Activated CD8-positive, alpha-beta memory T cell treated with anti-CD3 and anti-CD28 coated beads, Interleukin-2, amount 50 U/mL, for 24 hours (primary cell): ENCODE data around the gene LAD1.

Source experiments
- DNase-seq: peaks from one replicate; pipeline ENCODE4 v3.0.0-alpha.2; 2020; ENCODE audit errors: extremely low read depth

Gene LAD1

DNA sequence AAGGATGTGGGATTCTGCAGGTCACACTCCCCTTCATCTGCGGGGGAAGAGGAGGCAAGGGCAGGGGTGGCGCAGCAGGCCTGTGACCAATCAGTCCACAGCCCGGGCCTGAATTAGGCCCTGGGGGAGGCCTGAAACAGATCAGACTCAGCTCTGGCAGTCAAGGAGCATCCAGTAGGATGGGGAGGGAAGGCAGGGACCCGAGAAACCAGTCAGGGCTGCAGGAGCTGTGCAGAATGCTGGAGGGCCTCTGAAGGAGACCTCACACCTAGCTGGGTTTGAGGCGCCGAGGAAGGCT is 34.4 kb downstream of the LAD1 start:
- DNase-seq: no peak

GRCh38 chr1:201363467-201363866 is 35.7 kb downstream of the LAD1 start:
- DNase-seq: no peak

- DNase-seq: no peak
These were observed 36.2 kb downstream of the LAD1 start for GRCh38 chr1:201362906-201363305.

GRCh38 chr1:201361652-201362504 is 37.2 kb downstream of the LAD1 start:
- no peak for DNase-seq

DNA sequence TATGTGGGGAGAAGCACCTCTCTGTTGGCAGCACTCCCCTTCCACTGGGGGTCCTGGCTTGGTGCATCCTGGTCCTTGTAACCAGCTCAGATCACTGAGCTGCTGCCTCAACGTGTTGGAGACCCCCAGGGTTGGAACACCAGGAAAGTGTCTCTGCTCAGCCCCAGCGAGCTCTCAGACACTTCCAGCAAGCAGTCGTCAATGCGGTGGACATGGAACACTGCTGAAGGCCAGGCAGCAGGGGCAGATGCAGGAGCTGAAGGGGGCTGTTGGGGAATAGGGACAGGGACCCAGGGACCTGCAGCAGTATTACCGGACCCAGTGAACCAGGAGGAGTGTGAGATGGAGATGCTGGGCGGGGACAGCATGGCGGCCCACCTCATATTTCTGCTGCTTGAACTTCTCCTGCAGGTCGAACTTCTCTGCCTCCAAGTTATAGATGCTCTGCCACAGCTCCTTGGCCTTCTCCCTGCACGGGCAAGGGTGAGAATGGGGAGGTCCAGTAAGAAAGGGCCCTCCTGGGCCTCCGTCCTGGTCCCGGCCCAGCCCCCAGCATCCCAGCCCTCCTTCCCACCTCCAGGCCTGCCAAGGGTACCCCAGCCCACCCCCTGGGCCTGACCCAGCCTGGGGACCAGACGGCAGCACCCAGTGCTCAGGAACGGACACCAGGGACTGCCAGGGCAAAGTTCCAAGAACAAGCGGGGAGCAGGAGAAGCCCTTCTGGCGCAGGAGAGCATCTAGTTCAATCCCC is 38.0 kb downstream of the LAD1 start:
- no peak for DNase-seq

DNA sequence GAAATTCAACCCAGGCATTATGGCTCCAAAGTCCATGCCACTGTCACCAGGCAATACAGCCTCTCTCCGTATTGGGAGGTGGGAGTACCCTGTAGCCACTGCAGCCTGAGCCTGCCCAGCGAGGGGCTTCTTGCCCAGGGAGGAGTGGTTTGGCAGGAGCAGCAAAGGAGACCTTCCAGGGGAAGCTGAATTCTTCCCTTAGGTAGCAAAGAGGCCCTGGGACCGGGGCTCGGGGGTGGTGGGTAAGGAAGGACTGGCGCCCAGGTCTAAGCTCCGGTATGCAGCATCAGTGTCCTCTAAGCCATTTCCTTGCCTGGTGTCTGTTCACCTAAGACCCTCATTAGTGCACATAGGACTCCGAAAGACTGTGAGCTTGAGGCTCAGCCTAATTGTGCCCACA is 38.6 kb downstream of the LAD1 start:
- no peak for DNase-seq

GRCh38 chr1:201359873-201360210 is 39.3 kb downstream of the LAD1 start:
- DNase-seq: no peak

GRCh38 chr1:201359031-201359872 is 39.9 kb downstream of the LAD1 start:
- no peak for DNase-seq

GRCh38 chr1:201358596-201358995 is 40.5 kb downstream of the LAD1 start:
- DNase-seq: no peak

DNA sequence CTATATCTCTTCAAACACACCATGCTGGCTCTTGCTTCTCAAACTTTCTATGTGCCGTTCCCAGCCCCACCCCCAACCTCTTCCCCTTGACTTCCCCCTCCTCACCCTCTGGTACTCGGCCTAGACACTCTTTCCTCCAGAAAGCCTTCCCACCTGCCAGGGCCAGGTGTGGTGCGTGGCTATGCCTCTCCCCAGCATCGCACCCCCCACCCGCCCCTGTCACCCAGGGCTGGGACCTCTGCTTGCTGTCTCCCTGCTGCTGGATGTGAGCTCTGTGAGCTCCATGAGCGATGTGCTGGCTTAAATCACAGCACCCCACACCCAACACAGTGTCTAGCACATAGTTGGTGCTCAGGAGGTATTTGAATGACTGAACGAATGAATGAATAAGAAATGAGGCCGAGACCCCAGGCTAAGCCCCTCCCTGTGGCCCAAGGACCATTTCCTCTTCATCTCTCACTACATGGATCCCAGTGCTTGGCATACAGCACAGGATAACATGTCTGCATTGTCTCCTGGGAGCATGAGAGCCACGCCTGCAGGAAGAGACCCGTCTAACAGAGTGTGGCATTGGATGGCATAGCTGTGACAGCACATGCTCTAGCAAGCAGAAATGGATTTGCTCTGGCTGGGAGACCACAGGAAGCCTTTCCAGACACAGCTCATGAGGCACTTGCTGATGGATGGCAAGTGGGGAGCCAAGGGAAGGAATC is 41.3 kb downstream of the LAD1 start:
- DNase-seq: no peak

DNA sequence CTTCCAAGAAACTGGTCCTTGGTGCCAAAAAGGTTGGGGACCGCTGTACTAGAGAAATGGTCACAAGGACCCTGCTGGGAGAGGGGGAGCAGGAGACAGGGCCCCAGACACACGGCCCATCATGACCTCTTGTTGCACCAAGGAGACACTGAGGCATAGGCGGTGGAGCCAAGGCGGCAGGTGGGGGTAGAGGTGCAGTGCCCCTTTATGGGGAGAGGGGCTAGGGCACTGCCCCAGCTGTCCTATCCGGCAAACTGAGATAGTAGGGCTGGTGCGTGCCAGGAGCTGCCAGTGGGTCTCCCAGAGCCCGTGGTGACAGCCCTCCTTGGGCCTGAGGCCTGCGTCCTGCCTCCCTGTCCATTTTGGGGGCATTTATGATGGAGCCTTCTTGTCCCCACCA is 41.9 kb downstream of the LAD1 start:
- DNase-seq: no peak

GRCh38 chr1:201356701-201357100 is 42.4 kb downstream of the LAD1 start:
- no peak for DNase-seq

GRCh38 chr1:201356236-201356635 is 42.9 kb downstream of the LAD1 start:
- DNase-seq: no peak

- no peak for DNase-seq
These were observed 43.7 kb downstream of the LAD1 start for GRCh38 chr1:201355471-201355870.

GRCh38 chr1:201354901-201355295 is 44.2 kb downstream of the LAD1 start:
- DNase-seq: no peak

DNA sequence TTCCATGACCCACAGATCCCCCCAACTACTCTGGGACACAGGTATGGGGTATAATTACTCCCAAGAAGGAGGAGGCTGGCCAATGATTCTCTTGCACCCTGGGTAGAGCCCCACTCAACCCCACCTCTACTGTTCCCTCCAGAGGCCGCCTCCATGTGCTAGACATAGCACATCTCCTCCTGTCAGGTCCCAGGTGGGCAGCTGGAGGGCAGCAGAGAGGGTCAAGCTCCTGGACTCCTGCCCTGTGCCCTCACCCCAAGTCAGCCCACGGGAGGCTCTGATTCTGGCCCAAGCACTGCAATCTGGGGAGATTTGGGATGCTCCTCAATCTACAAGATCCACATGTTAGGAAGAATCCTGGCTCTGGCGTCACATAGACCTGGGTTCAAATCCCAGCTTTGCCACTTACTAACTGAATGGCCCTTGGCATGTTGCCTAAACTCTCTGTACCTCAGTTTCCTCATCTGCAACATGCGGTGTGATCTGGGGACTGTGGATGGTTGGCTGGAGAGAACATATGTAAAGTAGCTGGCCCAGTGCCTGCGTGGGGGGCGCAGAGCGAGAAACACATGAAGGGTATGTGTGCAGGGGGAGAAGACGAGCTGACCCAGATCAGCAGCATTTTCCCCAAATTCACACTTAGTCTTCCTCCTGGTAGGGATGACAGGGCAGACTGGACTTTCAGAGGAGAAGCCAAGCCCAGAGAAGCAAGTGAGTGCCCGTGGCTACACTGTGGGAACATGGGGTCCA is 44.8 kb downstream of the LAD1 start:
- no peak for DNase-seq

DNA sequence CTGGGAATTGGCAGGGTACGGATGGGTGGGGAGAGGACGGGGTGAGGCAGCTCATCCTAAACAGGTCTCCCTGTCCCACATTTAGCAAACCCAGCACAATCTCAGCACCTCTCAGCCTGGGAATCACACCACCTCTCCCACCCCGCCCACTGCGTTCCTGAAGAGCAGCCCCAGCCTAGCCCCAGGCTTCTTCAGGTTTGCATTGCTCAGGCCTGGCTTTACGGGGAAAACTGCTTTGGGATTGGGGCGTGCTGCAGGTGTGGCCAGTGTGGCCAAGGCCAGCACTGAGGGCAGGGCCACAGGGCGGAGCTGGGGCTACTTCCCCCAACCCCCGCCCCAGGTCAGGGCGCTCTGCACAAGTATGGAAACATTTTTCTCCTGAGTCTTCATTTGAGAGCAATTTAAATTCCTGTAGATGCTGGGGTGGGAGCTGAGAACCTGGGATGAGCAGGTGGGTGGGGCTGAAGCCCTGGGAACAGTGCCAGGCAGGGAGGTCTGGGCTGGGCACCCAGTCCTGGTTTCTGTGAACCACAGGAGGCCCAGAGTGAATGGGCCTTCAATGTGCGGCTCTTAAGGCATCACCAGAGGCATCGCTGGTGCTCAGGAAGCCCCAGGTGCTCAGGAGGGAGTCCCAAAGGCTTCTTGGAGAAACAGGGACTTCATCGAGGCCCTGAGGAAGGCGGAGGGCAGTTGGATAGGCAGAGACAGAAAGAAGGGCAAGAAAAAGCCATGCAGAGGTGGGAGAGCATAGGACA is 45.8 kb downstream of the LAD1 start:
- DNase-seq: no peak

- no peak for DNase-seq
These were observed 47.5 kb downstream of the LAD1 start for GRCh38 chr1:201351617-201352016.

- DNase-seq: no peak
These were observed 48.2 kb downstream of the LAD1 start for GRCh38 chr1:201350884-201351283.

DNA sequence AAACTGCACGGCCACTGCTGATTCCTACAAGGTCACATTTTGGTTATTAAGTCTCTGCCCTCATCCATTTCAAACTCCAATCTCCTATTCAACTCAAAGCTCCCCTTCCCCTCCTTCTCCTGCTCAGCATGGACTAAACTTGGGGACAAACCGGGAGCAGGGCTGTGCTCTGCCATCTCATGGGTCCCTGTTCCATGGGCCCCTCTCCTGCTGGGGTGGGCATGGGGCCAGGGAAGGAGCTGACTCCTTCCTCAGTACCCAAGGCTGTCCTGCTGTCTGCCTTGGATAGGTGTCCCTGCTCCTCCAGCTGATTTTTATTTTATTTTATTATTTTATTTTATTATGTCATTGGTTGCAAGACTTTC is 48.8 kb downstream of the LAD1 start:
- no peak for DNase-seq

GRCh38 chr1:201349092-201349491 is 50.0 kb downstream of the LAD1 start:
- no peak for DNase-seq
